Uterus (tissue), 4 donors: ENCODE measurements around the gene CTSC. TPM values are rescaled to one million over a fixed set of nuclear protein-coding genes. Genes with fewer than 3 reads are reported as not detected.

Source experiments
- DNase-seq, 2 donors: peaks; one replicate each; pipeline ENCODE4 v3.0.0-alpha.2; 2019 to 2020
- H3K27ac ChIP-seq, 2 donors: fragments of 200-600 bp; sonication (generic); 1 replicate in 1 of 2; 2 replicates in 1 of 2; pipeline ENCODE4 v1.5.1; 2016 to 2018
- H3K27me3 ChIP-seq, 2 donors: fragments of 200-600 bp; sonication (generic); one replicate each; pipeline ENCODE4 v1.5.1; 2018 to 2019; ENCODE audit warnings: control low read depth in 1 of 2
- H3K36me3 ChIP-seq, 2 donors: fragments of 200-600 bp; sonication (generic); one replicate each; pipeline ENCODE4 v1.5.1; 2019; ENCODE audit warnings: control low read depth in 1 of 2
- H3K4me1 ChIP-seq, 2 donors: fragments of 200-600 bp; sonication (generic); one replicate each; pipeline ENCODE4 v1.5.1; 2018 to 2019; ENCODE audit warnings: control low read depth in 1 of 2
- H3K4me3 ChIP-seq, 2 donors: fragments of 200-600 bp; sonication (generic); 1 replicate in 1 of 2; 2 replicates in 1 of 2; pipeline ENCODE4 v1.5.1; 2018 to 2019; ENCODE audit warnings: mild to moderate bottlenecking in 1 of 2
- H3K9me3 ChIP-seq, 2 donors: fragments of 200-600 bp; sonication (generic); one replicate each; pipeline ENCODE4 v1.5.1; 2019; ENCODE audit warnings: control low read depth in 1 of 2
- CTCF ChIP-seq, 4 experiments: fragments of 200-600 bp in 2 of 4; fragments of 450-650 bp in 2 of 4; sonication (generic) in 2 of 4; IDR thresholded peaks; one replicate each; pipeline ENCODE4 v1.5.1; 2016 to 2019; ENCODE audit warnings: antibody characterized with exemption in 4 of 4, mild to moderate bottlenecking in 2 of 4, moderate library complexity in 1 of 4
- POLR2A ChIP-seq, 2 donors: fragments of 450-650 bp; IDR thresholded peaks; one replicate each; pipeline ENCODE4 v1.6.1; 2016; ENCODE audit warnings: antibody characterized with exemption in 2 of 2, mild to moderate bottlenecking in 1 of 2, moderate library complexity in 1 of 2
- intact Hi-C: fragments of 100-400 bp; cut with DNase I; formaldehyde crosslinking; loops from one replicate; pipeline ENCODE4 v1.15.1; 2023; ENCODE audit warnings: low total_unique reads
- total RNA-seq, 4 donors: library from RNA; depleted of rRNA in 3 of 4; stranded (reverse); fragments of >200 nt in 3 of 4; gene quantifications; one replicate each; pipeline versions ENCODE4 v1.1.0 to v1.2.4, GENCODE V29; 2014 to 2023
- donor health status: DM: yes; HTN: yes; CAD: no.

Gene CTSC
- total RNA-seq, 4 donors from 2014 or later: 28.8 to 182 (median 36.3) TPM

DNA sequence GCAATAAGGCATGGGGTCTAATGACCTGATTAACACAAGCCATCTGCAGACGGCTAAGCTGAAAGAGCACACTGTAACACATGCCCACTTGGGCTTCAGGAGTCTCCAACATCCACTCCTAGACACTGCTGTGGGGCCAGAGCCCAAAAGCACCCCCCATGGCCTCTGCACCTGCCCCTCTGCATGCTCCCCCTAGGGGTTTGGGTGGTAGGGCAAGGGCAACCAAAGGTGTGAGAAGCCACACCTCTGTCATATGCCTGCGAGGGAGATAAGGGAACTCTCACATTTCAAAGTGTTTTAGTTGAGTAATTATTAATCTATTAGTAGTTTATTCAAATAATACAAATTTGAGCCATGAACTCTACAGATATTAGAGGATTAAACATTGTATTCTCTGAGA is 30.8 kb downstream of the CTSC start:
- intact Hi-C loops: no loop called here
- DNase-seq: no peak
- Histone ChIP-seq H3K9me3 (no peaks in the 10 kb centered on the region), H3K27ac (no peak overlapping the region), H3K36me3 (no peaks in the 10 kb centered on the region), H3K27me3 (no peaks in the 10 kb centered on the region), H3K4me1 (no peaks in the 10 kb centered on the region), H3K4me3 (no peak overlapping the region)
- TF ChIP-seq POLR2A (IDR thresholded peaks at IDR 0.05): no peak
- TF ChIP-seq CTCF (IDR thresholded peaks at IDR 0.05): no peak

- Histone ChIP-seq H3K4me3 (no peak overlapping the region), H3K36me3 (no peaks in the 10 kb centered on the region), H3K27me3 (no peaks in the 10 kb centered on the region), H3K9me3 (no peaks in the 10 kb centered on the region), H3K27ac (no peak overlapping the region), H3K4me1 (no peaks in the 10 kb centered on the region)
- TF ChIP-seq CTCF (IDR thresholded peaks at IDR 0.05): no peak
- TF ChIP-seq POLR2A (IDR thresholded peaks at IDR 0.05): no peak
- intact Hi-C loops: no loop called here
- no peak for DNase-seq
Measured at GRCh38 chr11:88305430-88305829, 32.1 kb downstream of the CTSC start.

- Histone ChIP-seq H3K27me3 (no peaks in the 10 kb centered on the region), H3K4me3 (no peak overlapping the region), H3K4me1 (no peaks in the 10 kb centered on the region), H3K27ac (no peak overlapping the region), H3K9me3 (no peaks in the 10 kb centered on the region), H3K36me3 (no peaks in the 10 kb centered on the region)
- TF ChIP-seq POLR2A (IDR thresholded peaks at IDR 0.05) (no peak), CTCF (IDR thresholded peaks at IDR 0.05) (no peak)
- intact Hi-C loops: no loop called here
- DNase-seq: no peak
Measured at GRCh38 chr11:88304352-88304751, 33.2 kb downstream of the CTSC start.

DNA sequence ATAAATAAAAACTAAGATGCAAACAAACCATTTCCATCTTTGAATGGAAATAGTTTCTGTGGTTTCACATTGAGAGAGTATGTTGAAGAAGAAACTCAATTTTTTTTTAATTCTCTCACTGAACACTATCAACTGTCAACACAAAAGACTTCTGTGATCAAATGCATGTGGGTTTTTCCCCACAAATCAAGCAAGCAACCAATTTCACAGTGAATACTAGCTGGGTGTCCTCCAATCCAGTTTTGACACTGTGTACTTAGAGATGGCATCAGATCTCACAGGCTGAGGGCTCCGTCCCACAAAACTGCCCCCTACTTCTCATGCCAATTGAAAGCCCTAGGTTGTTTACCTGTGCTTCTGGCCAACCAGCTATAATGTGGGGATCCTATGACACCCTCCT is 34.5 kb downstream of the CTSC start:
- intact Hi-C loops: no loop called here
- H3K4me1 ChIP-seq: no peaks in the 10 kb centered on the region
- no peaks in the 10 kb centered on the region for H3K27me3 ChIP-seq
- H3K9me3 ChIP-seq: no peaks in the 10 kb centered on the region
- DNase-seq: no peak
- no peak overlapping the region for H3K4me3 ChIP-seq
- H3K27ac ChIP-seq: no peak overlapping the region
- H3K36me3 ChIP-seq: no peaks in the 10 kb centered on the region
- TF ChIP-seq CTCF (IDR thresholded peaks at IDR 0.05): no peak
- TF ChIP-seq POLR2A (IDR thresholded peaks at IDR 0.05): no peak

DNA sequence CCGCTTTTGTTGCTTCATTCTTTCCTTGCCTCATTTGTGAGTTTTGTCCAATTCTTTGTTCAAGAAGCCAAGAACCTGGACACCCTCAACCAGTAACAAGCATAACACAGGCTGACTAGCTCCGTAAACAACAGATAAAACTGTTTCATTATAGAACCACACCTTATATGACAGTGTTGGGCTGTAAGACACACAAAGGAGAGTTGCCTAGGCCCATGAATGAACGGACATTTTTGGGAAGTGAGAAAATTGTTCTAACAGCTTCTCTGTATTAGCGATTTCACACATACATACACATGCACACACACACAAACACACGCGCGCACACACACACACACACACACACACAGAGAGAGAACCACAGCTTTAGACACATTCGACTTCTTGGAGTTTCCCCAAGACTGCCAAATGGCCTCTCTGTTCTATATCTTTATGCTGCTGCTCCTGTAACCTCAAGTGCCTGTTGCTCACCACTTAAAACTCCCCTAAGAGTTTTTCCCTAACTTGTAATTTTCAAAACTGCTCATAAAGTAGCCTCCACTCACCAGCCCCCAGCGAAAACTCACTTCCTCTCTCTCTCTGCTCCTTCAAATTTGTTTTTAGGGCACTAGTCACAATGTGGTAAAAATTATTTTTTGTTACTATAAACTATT is 35.9 kb downstream of the CTSC start:
- no peak for DNase-seq
- intact Hi-C loops: no loop called here
- no peaks in the 10 kb centered on the region for H3K9me3 ChIP-seq
- H3K4me1 ChIP-seq: no peaks in the 10 kb centered on the region
- no peak overlapping the region for H3K4me3 ChIP-seq
- TF ChIP-seq CTCF (IDR thresholded peaks at IDR 0.05) (no peak), POLR2A (IDR thresholded peaks at IDR 0.05) (no peak)
- H3K36me3 ChIP-seq: no peaks in the 10 kb centered on the region
- no peak overlapping the region for H3K27ac ChIP-seq
- H3K27me3 ChIP-seq: no peaks in the 10 kb centered on the region
